Tibial nerve (tissue), 4 donors: ENCODE results near the gene KCNN1.

Experiments
- CTCF ChIP-seq, 5 experiments: fragments of 200-600 bp in 3 of 5; fragments of 450-650 bp in 2 of 5; sonication (generic) in 3 of 5; IDR thresholded peaks; one replicate each; pipeline ENCODE4 v1.5.1; 2016 to 2019; ENCODE audit warnings: antibody characterized with exemption in 5 of 5, mild to moderate bottlenecking in 3 of 5, moderate library complexity in 2 of 5
- EP300 ChIP-seq, 2 donors: sonication (generic); formaldehyde crosslinking; IDR thresholded peaks; one replicate each; pipeline ENCODE4 v1.6.1; 2017; ENCODE audit warnings: antibody characterized with exemption in 2 of 2, mild to moderate bottlenecking in 1 of 2
- POLR2A ChIP-seq, 2 donors: fragments of 450-650 bp; IDR thresholded peaks; one replicate each; pipeline ENCODE4 v1.6.1; 2017; ENCODE audit warnings: antibody characterized with exemption in 2 of 2, mild to moderate bottlenecking in 2 of 2, moderate library complexity in 2 of 2

DNA sequence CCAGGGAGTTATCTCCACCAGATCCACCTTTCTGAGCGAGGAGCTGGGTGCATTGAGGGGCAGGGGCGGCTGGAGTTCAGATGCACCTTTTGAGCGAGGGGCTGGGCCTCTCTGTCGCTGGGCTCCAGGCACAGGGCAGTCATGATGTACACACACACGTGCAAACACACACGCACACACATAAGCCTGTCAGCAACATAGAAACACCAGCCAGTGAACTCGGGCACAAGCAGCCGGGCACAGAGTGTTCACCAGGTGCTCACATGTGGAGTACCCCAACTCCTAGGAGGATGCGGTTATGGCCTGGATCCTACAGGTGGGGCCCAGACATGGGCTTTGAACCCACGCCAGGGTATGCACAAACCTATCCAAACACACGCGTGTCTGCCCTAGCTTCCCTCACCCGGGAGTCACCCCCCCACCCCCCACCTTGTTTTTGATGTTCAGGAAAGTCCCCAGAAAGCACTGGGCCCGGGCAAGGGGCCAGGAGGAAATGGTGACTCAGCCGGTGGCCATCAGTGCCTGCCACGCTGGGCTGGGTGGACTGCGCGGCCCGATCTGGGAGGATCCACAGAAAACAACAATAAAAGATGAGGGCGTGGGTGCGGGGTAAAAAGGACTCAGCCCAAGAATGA is 54.3 kb downstream of the KCNN1 start:
- TF ChIP-seq CTCF (IDR thresholded peaks at IDR 0.05), result no peak
- TF ChIP-seq POLR2A (IDR thresholded peaks at IDR 0.05), result peak in 1 of 2 donors; percentile 28
- TF ChIP-seq EP300 (IDR thresholded peaks at IDR 0.05), result peak; percentile 84 to 85
